ENCODE results near the gene POLR1B.

The POLR1B gene

DNA sequence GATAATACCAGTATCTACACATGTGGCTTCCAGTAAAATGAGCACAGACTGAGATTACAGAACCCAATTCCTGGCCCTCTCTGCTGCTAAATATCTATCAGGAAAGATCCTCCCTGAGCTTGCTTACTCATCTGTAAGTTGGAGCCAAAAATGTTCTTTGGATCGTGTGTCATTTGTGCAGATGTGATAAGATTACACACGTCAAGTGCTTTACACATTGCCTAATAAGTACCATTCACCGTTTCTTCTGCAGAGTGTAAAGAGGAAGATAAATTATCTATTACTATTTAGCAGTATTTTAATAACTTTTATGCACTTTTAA lies 80.2 kb downstream of the POLR1B start:
- TF ChIP-seq GATA1 (IDR thresholded peaks at IDR 0.05; ENCODE audit: low read depth, low read length) = no peak
- DNase-seq = peak; percentile 69 to 75

DNA sequence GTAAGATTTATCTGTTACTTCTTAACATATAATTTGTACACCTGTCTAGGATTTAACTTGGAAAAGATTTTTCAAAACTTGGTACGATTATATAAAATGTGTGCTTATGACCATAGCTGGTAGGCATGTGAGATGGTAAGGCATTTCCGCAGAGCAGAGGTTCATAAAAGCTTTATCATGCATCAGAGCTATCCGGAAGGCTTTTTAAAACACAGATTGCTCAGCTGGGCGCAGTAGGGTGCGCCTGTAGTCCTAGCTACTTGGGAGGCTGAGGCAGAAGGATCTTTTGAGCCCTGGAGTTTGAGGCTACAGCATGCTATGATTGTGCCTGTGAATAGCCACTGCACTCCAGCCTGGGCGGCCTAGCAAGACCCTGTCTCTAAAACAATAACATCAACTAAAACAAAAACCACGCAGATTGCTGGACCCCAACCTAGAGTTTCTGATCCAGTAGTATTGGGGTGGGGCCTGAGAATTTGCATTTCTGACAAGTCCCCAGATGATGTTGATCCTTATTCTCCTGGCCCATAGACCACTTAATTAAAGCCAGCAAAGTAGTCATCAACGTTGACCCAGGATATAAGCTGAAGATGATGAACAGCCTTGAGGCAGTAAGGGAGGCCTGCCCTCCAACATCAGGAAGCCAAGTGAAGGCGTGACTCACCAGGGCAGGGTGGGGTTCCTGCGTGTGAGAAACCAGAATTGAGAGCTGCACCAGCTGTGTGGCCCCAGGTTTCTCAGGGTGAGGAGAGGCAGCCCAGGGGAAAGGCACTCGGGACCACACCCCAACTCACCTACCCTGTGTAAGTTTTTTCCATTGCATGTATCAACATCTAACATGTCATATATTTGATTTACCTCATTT lies 81.9 kb downstream of the POLR1B start:
- DNase-seq = peak; percentile 47 to 78
- TF ChIP-seq POLR2A (IDR thresholded peaks at IDR 0.05; ENCODE audit: low read length) (no peak), GATA1 (IDR thresholded peaks at IDR 0.05; ENCODE audit: low read depth, low read length) (no peak)

DNA sequence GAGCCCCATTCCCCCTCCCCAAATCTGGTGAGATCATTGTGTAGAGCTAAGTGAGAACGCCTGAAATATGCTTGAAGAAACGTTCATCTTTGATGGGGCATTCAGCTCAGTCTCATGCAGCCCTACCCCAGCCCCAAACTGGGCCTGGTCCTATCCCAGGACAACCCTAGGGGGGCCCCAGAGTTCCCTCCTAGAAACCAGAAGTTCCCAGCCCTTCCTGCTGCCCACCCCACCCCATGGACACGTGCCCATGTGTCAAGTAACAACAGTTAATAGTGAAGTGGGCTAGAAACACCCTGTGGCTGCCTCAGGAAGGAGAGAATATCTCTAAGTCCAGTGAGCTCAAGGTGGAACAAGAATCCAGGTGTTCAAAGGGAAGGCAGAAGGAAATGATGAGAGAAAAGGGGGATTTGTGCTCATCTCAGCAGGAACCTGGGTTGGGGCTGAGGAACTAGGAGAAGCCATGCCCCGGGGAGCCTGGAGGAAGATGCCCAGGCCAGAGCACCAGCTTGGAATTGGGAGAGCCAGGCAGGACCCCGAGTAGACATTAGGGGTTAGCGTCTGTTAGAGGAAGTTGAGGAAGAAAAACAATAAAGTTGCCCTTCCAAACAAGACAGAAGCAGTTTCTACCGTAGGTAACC lies 83.3 kb downstream of the POLR1B start:
- TF ChIP-seq GATA1 (IDR thresholded peaks at IDR 0.05; ENCODE audit: low read depth, low read length) (no peak), POLR2A (IDR thresholded peaks at IDR 0.05; ENCODE audit: low read length) (no peak)
- no peak for DNase-seq

DNA sequence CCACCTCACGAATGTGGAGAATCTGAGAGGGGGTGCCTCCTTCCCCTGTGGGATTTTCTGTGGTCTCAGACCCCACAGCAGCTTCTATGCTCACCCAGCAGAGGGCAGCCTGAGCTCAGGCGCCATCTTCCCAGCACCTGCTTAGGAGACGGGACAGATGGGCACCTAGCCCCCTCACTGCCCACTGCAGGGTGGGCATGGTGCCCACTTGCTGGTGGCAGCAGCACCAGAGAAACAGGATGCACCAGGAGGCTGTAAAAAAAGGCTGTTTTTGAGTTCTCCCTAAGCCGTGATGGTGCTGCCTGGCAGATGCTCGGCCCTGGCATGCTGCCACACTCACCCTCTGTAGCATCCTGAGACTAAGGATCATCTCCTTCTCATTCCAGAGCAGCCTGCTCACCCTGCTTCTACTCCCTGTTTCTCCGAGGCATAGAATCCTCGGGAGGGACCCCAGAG lies 84.4 kb downstream of the POLR1B start:
- TF ChIP-seq POLR2A (IDR thresholded peaks at IDR 0.05; ENCODE audit: low read length) (no peak), GATA1 (IDR thresholded peaks at IDR 0.05; ENCODE audit: low read depth, low read length) (no peak)
- peak; percentile 58 to 77 for DNase-seq

All from erythroblast (primary cell).